ENCODE measurements around the gene HSPG2.

Gene HSPG2

DNA sequence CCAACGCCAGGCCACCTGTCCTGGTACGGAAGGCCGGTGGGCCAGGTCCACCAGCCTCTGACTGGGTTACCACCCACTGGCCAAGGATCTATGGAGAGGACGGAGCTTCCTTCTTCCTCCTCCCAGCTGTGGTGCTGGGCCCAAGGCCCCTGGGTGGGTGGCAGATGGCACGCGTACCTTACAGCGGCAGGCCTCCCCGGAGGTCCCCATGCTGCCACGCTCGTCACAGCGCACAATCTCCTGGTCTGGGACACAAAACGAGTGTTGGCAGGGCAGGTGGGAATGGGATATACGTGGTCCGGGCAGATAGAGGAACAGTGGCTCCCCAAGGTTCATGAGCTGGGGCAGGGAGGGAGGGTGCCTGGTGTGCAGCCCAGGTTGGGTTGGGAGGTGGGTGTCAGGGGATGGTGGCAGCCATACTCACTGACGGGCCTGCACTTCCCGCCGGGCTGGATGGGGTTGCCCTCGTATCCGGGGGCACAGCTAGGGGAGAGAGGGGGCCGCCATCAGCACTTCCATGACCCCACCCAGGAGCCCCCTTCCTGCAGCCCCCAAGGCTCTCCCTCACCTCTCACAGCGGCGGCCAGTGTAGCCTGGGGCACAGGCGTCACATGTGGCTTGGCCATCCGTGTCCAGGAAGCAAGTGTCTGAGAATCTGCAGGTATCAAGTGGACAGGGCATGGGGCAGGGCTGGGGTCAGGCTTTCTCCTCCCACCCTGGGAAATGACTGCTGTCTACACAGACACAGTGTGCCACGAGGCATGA lies 58.9 kb downstream of the HSPG2 start:
- H3K4me3 Mint-ChIP-seq = no peak overlapping the region
- H3K36me3 Mint-ChIP-seq = no peaks in the 10 kb centered on the region
- H3K4me1 Mint-ChIP-seq (ENCODE audit: low read depth) = no peaks in the 10 kb centered on the region
- no peaks in the 10 kb centered on the region for H3K9me3 Mint-ChIP-seq (ENCODE audit: low read depth)
- H3K27ac Mint-ChIP-seq = no peak overlapping the region
- H3K27me3 Mint-ChIP-seq = no peaks in the 10 kb centered on the region

GRCh38 chr1:21876267-21876666 lies 60.8 kb downstream of the HSPG2 start:
- Mint-ChIP-seq H3K4me3 (no peak overlapping the region), H3K9me3 (ENCODE audit: low read depth) (no peaks in the 10 kb centered on the region), H3K4me1 (ENCODE audit: low read depth) (no peaks in the 10 kb centered on the region), H3K27me3 (no peaks in the 10 kb centered on the region), H3K36me3 (no peaks in the 10 kb centered on the region), H3K27ac (no peak overlapping the region)

GRCh38 chr1:21875621-21876063 lies 61.5 kb downstream of the HSPG2 start:
- Mint-ChIP-seq H3K36me3 (no peaks in the 10 kb centered on the region), H3K4me3 (no peak overlapping the region), H3K9me3 (ENCODE audit: low read depth) (no peaks in the 10 kb centered on the region), H3K27me3 (no peaks in the 10 kb centered on the region), H3K4me1 (ENCODE audit: low read depth) (no peaks in the 10 kb centered on the region), H3K27ac (no peak overlapping the region)

GRCh38 chr1:21874778-21875547 lies 62.1 kb downstream of the HSPG2 start:
- Mint-ChIP-seq H3K27me3 (no peaks in the 10 kb centered on the region), H3K36me3 (no peaks in the 10 kb centered on the region), H3K4me3 (no peak overlapping the region), H3K9me3 (ENCODE audit: low read depth) (no peaks in the 10 kb centered on the region), H3K4me1 (ENCODE audit: low read depth) (no peaks in the 10 kb centered on the region), H3K27ac (no peak overlapping the region)

DNA sequence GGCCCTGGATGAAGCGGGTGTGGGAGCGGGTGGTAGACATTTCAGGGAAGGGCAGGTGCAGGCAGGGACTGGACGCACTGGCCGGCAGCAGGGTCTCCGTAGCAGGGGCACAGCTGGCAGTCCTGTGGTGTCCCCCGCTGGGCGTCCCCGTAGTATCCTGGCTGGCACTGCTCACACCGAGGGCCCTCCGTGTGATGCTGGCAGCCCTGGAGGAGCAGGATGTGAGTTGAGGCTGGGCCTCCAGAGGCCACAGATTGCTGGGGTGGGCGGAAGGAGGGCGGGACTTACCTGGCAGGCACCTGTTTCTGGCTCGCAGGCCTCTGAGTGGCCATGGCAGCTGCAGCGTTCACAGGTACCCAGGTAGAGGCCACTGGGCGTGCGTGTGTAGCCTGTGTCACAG lies 62.8 kb downstream of the HSPG2 start:
- H3K27me3 Mint-ChIP-seq = no peaks in the 10 kb centered on the region
- no peaks in the 10 kb centered on the region for H3K4me1 Mint-ChIP-seq (ENCODE audit: low read depth)
- no peaks in the 10 kb centered on the region for H3K36me3 Mint-ChIP-seq
- H3K27ac Mint-ChIP-seq = no peak overlapping the region
- no peak overlapping the region for H3K4me3 Mint-ChIP-seq
- H3K9me3 Mint-ChIP-seq (ENCODE audit: low read depth) = no peaks in the 10 kb centered on the region

- no peaks in the 10 kb centered on the region for H3K9me3 Mint-ChIP-seq (ENCODE audit: low read depth)
- H3K4me3 Mint-ChIP-seq = no peak overlapping the region
Observed at GRCh38 chr1:21873761-21874160, 63.3 kb downstream of the HSPG2 start.

DNA sequence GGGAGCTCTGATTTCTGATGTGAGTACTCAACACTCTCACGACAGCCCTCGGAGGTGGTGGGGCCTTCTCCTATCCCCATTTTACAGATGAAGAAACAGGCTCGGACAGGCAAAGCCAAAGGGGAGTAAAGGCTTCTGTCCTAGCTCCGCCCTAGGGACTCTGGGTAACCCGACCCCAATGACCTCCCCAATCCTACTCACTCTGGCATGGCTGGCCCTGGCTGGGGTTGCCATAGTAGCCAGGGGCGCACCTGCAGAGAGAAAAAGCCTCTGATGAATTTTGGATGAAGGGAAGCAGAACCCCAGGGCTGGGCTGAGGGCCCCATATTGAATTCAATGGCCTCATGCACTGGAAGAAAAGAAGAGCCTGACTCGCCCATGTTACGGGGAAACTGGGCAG lies 63.9 kb downstream of the HSPG2 start:
- H3K36me3 Mint-ChIP-seq = no peaks in the 10 kb centered on the region
- H3K4me3 Mint-ChIP-seq = no peak overlapping the region
- no peaks in the 10 kb centered on the region for H3K9me3 Mint-ChIP-seq (ENCODE audit: low read depth)
- H3K27ac Mint-ChIP-seq = no peak overlapping the region
- H3K4me1 Mint-ChIP-seq (ENCODE audit: low read depth) = no peaks in the 10 kb centered on the region
- no peaks in the 10 kb centered on the region for H3K27me3 Mint-ChIP-seq

More at GRCh38 chr1:21873761-21874160, 63.3 kb downstream of the HSPG2 start:
- Mint-ChIP-seq H3K36me3 (no peaks in the 10 kb centered on the region), H3K27ac (no peak overlapping the region), H3K4me1 (ENCODE audit: low read depth) (no peaks in the 10 kb centered on the region), H3K27me3 (no peaks in the 10 kb centered on the region)

DNA sequence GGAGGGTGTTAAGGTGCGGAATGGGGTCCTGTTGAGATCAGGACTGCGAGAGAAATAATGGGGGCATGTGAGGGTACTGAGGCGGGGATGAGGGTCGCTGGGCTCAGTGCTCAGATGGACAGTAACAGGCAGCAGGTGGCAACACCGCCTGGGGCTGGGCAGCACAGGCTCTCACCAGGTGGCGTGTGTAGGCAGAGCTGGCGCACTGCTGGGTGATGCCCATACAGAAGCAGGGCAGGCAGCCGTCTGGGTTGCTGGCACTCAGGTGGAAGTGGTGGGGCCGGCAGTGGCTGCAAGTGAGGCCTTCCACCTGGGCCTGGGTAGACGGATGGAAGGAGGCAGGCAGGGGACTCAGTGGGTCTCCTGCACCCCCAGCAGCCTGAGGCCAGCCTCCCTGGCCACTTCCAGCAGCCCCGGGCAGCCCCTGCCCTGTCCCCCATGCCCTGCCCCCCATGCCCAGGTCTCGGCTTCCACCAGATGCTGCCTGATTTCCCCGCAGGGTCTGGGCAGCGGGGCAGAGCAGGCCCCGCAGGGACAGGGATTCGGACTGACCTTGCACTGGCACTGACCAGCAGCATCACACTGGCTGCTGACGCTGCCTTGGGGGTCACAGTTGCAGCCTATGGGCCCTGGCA lies 64.5 kb downstream of the HSPG2 start:
- H3K4me3 Mint-ChIP-seq = no peak overlapping the region
- H3K27ac Mint-ChIP-seq = no peak overlapping the region
- no peaks in the 10 kb centered on the region for H3K36me3 Mint-ChIP-seq
- H3K4me1 Mint-ChIP-seq (ENCODE audit: low read depth) = no peaks in the 10 kb centered on the region
- no peaks in the 10 kb centered on the region for H3K27me3 Mint-ChIP-seq
- H3K9me3 Mint-ChIP-seq (ENCODE audit: low read depth) = no peaks in the 10 kb centered on the region

DNA sequence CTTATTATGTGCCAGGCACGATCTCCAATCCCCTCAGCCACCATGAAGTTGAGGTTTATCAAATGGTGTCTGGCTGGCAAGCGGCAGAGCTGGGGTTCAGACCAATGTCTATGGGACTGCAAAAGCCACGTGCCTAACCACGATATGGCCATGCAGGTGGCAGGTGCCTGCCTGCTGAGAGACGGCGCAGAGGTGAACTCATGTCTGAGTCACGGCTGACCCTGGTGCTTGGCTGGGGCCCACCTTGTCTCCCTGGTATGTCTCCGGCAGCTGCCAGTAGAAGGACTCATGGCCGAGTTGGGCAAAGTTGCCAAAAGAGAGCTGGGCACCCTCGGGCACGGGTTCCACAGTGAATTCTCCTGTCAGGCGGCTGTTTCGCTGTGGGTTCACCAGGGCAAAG lies 65.2 kb downstream of the HSPG2 start:
- no peaks in the 10 kb centered on the region for H3K9me3 Mint-ChIP-seq (ENCODE audit: low read depth)
- no peaks in the 10 kb centered on the region for H3K4me1 Mint-ChIP-seq (ENCODE audit: low read depth)
- H3K27ac Mint-ChIP-seq = no peak overlapping the region
- no peaks in the 10 kb centered on the region for H3K36me3 Mint-ChIP-seq
- no peak overlapping the region for H3K4me3 Mint-ChIP-seq
- no peaks in the 10 kb centered on the region for H3K27me3 Mint-ChIP-seq

DNA sequence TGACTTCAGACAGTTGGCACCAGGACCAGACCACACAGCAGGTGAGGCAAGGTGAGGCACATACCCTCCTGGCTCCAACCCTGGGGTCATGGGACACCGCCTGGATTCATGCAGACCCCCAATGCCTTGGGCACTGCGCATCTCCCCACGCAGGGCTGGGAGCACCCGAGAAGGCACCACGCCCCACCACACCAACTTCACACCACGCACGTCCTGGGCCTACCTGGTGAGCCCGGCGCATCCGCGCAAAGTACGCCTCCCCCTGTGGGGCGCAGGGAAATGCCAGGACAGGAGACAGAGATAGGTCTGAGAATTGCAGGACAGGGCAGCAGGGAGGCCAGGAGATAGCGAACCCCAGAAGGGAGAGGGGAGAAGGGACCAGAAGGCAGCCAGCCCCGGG lies 66.5 kb downstream of the HSPG2 start:
- H3K27me3 Mint-ChIP-seq = no peaks in the 10 kb centered on the region
- H3K4me3 Mint-ChIP-seq = no peak overlapping the region
- H3K36me3 Mint-ChIP-seq = no peaks in the 10 kb centered on the region
- H3K4me1 Mint-ChIP-seq (ENCODE audit: low read depth) = no peaks in the 10 kb centered on the region
- H3K9me3 Mint-ChIP-seq (ENCODE audit: low read depth) = no peaks in the 10 kb centered on the region
- no peak overlapping the region for H3K27ac Mint-ChIP-seq

DNA sequence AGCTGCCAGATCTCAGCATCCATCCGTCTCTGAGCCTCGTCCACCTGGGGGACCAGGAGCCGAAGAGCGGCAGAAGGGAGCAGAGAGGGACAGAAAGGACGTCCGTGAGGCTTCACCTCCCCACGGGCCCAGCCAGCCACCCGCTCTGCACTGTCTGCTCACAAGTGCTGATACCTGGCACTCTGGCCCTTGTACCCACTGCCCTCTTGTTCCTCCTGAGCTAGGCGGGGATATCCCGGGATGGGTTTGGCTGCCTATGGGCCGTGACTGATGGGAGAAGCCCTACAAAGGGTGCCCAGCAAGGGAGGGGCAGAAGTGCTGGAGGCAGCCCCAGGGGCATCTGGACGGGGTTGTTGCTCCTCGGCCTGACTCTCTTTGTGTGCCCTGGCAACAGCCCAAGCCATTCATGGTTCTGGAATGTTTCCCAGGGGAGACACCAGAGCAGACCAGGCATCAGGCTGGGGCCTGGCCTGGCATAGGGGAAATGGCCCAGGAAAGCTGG lies 67.4 kb downstream of the HSPG2 start:
- Mint-ChIP-seq H3K27me3 (no peaks in the 10 kb centered on the region), H3K4me1 (ENCODE audit: low read depth) (no peaks in the 10 kb centered on the region), H3K27ac (no peak overlapping the region), H3K36me3 (no peaks in the 10 kb centered on the region), H3K4me3 (no peak overlapping the region), H3K9me3 (ENCODE audit: low read depth) (no peaks in the 10 kb centered on the region)

DNA sequence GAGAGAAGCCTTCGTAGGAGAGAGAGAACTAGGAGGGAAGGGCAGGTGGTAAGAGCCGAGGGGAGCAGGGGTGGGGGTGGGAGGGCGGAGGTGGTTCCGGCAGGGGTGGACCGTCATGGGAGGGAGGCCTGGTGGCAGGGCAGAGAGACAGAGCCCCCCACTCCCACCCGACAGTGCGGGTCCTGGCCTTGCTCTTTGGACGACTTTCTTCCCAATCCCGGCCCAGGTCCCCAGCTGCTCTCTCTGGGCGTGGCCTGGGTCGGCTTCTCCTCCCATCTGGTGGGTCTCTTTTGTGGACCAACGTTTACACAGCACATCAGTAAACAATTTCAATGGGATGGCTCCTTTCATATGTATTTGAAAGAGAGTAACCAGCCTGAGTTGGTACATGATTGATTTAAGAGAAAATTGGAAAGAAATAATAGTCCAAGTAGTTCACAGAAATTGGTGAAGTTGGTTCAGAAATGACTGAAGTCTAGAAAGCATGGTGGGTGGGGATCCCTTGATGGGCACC lies 68.1 kb downstream of the HSPG2 start:
- Mint-ChIP-seq H3K9me3 (ENCODE audit: low read depth) (no peaks in the 10 kb centered on the region), H3K36me3 (no peaks in the 10 kb centered on the region), H3K4me1 (ENCODE audit: low read depth) (no peaks in the 10 kb centered on the region), H3K27me3 (no peaks in the 10 kb centered on the region), H3K4me3 (no peak overlapping the region), H3K27ac (no peak overlapping the region)

GRCh38 chr1:21868482-21868881 lies 68.6 kb downstream of the HSPG2 start:
- no peak overlapping the region for H3K27ac Mint-ChIP-seq
- H3K9me3 Mint-ChIP-seq (ENCODE audit: low read depth) = no peaks in the 10 kb centered on the region
- H3K27me3 Mint-ChIP-seq = no peaks in the 10 kb centered on the region
- H3K4me3 Mint-ChIP-seq = no peak overlapping the region
- no peaks in the 10 kb centered on the region for H3K4me1 Mint-ChIP-seq (ENCODE audit: low read depth)
- no peaks in the 10 kb centered on the region for H3K36me3 Mint-ChIP-seq

DNA sequence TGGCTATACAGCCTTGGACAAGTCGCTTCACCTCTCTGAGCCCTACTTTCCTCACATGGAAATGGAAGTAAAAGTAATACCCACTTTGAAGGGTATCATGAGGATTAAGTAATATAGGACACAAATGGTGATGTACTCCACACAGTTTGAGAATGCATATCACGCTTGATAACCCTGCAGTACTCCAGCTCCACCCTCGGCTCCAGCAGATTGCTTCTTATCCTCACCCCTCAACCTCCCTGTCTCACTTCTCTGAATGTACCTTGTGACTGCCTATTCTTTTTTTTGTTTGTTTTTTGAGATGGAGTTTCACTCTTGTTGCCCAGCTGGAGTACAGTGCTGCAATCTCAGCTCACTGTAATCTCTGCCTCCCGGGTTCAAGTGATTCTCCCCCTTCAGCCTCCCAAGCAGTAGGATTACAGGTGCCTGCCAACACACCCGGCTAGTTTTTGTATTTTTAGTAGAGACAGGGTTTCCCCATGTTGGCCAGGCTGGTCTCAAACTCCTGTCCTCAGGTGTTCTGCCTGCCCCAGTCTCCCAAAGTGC lies 69.6 kb downstream of the HSPG2 start:
- Mint-ChIP-seq H3K36me3 (no peaks in the 10 kb centered on the region), H3K27ac (no peak overlapping the region), H3K4me1 (ENCODE audit: low read depth) (no peaks in the 10 kb centered on the region), H3K4me3 (no peak overlapping the region), H3K9me3 (ENCODE audit: low read depth) (no peaks in the 10 kb centered on the region), H3K27me3 (no peaks in the 10 kb centered on the region)

DNA sequence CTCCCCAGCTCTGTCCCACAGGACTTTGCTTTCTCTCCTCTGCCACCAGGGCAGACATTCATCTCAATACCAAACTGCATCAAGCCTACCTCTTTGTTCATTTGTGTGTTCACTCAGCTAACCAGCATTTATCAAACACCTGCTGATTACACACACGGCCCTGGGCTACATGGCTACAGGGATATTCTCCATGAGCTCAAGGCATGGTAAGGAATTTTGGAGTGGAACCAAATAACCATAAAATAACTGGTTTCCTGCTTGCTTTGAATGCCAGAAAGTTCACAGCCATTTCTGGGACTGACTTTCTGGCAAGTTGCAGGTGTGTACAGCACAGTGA lies 70.4 kb downstream of the HSPG2 start:
- no peaks in the 10 kb centered on the region for H3K4me1 Mint-ChIP-seq (ENCODE audit: low read depth)
- no peaks in the 10 kb centered on the region for H3K36me3 Mint-ChIP-seq
- H3K9me3 Mint-ChIP-seq (ENCODE audit: low read depth) = no peaks in the 10 kb centered on the region
- H3K27me3 Mint-ChIP-seq = no peaks in the 10 kb centered on the region
- no peak overlapping the region for H3K27ac Mint-ChIP-seq
- H3K4me3 Mint-ChIP-seq = no peak overlapping the region

Measured in activated naive CD8-positive, alpha-beta T cell (primary cell).